ENCODE measurements around the gene GALNT1.

Gene GALNT1

DNA sequence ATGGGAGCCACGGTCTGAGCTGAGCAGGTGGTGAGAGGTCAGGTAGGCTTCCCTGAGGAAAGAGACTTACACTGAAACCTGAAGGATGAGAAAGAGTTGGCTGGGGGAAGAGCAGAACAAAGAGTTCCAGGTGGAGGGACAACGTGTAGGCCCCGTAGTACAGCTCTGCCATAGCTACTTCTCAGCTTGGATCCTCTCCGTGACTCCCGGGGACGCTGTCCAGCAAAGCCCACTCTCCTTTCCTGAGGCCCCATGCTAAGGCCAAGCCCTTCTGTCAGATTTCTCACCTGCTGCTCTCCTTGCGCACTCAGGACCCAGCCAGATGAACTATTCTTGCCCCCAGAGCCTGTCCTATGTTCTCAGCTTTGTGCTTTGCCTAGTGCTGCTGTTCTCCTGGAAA, 173.8 kb downstream of the GALNT1 start:
- no peak overlapping the region for H3K4me3 ChIP-seq (ENCODE audit: low read depth in 1 of 2, low read length in 2 of 2)
- H3K27me3 ChIP-seq (ENCODE audit: control insufficient read depth in 1 of 2, insufficient read depth in 2 of 2, low read length in 2 of 2) = peaks cover 0 to 7% of the 10 kb centered on the region in 2 donors
- H3K27ac ChIP-seq (ENCODE audit: low read depth, low read length) = no peak overlapping the region
- no peaks in the 10 kb centered on the region for H3K4me1 ChIP-seq (ENCODE audit: control insufficient read depth in 1 of 2, insufficient read depth in 2 of 2, low read length in 2 of 2)
- H3K36me3 ChIP-seq (ENCODE audit: control insufficient read depth in 1 of 2, insufficient read depth in 2 of 2, low read length in 2 of 2) = no peaks in the 10 kb centered on the region
- H3K9ac ChIP-seq (ENCODE audit: low read depth in 1 of 2, low read length in 2 of 2) = no peak overlapping the region
- H3K9me3 ChIP-seq (ENCODE audit: control insufficient read depth in 1 of 2, low read length in 2 of 2) = no peaks in the 10 kb centered on the region

DNA sequence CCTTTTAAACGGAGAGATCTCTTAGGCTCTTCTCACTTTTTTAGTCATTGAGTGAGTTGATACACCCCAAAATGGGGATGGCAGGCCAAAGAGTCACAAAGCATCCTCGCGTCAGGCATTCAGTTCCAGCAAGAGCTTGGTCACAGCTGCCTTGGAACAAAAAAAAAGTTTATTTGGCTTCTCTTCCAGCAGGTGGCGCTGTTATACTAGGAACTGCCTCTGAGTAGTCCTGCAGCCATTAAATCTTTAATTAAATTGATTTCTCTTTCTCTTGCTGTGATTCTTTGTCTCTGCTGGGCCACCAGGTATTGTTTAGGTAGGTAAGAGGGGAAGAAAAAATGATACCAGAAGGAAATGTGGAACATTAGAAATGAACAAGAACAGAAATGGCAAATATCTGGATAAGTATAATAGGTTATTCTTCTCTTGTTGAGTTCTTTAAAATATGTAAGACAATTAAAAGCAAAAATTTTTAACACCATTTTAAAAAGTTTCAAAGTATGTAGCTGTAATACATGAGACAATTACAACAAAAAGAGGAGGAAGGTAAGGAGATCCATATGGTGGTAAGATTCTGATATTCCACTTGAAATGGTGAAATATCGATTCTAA, 175.1 kb downstream of the GALNT1 start:
- Histone ChIP-seq H3K27me3 (ENCODE audit: control insufficient read depth in 1 of 2, insufficient read depth in 2 of 2, low read length in 2 of 2) (peaks cover 0 to 7% of the 10 kb centered on the region in 2 donors), H3K4me1 (ENCODE audit: control insufficient read depth in 1 of 2, insufficient read depth in 2 of 2, low read length in 2 of 2) (no peaks in the 10 kb centered on the region), H3K9me3 (ENCODE audit: control insufficient read depth in 1 of 2, low read length in 2 of 2) (no peaks in the 10 kb centered on the region), H3K9ac (ENCODE audit: low read depth in 1 of 2, low read length in 2 of 2) (no peak overlapping the region), H3K4me3 (ENCODE audit: low read depth in 1 of 2, low read length in 2 of 2) (no peak overlapping the region), H3K36me3 (ENCODE audit: control insufficient read depth in 1 of 2, insufficient read depth in 2 of 2, low read length in 2 of 2) (no peaks in the 10 kb centered on the region), H3K27ac (ENCODE audit: low read depth, low read length) (no peak overlapping the region)

Data from duodenal mucosa (tissue), 2 donors.